A549 (cell line): ENCODE results near the gene RAPGEF5. TPM values are rescaled to one million over a fixed set of nuclear protein-coding genes. Genes with fewer than 3 reads are reported as not detected.

Experiments used
- ATAC-seq, 2 experiments: fragments of 200-7000 bp in 1 of 2; fragments of >200 bp in 1 of 2; cut with Nextera tagmentation in 1 of 2; cut with Tn5 transposase in 1 of 2; 3 replicates each; pipeline versions ENCODE4 v1.8.0 to v1.9.1; 2018 to 2020; ENCODE audit warnings: mild to moderate bottlenecking in 1 of 2, moderate library complexity in 1 of 2
- CTCF ChIA-PET: fragments of 300-600 bp; sonication (Branson Sonifier 250); formaldehyde crosslinking; extraction: SDS; loops from one replicate; lab custom pipeline; 2021; ENCODE audit warnings: antibody characterized with exemption, inconsistent platforms; lab: Yijun Ruan, JAX
- POLR2A ChIA-PET: fragments of 350-600 bp; formaldehyde crosslinking; extraction: SDS; loops from one replicate; lab custom pipeline; 2021; ENCODE audit warnings: antibody characterized with exemption, inconsistent platforms; lab: Yijun Ruan, JAX
- DNase-seq, 2 experiments: peaks; one replicate each; pipeline versions ENCODE4 v3.0.0 to v3.0.0-alpha.2; 2011 to 2016; ENCODE audit warnings: low read depth in 1 of 2, low spot score in 1 of 2
- FAIRE-seq: peaks from 2 replicates; lab custom pipeline; 2011; peaks lifted over from hg19 to GRCh38; lab: Jason Lieb, UNC
- H3K27ac ChIP-seq, 2 experiments: fragments of >200 bp; sonication (Bioruptor Twin); formaldehyde crosslinking; 3 replicates each; pipeline ENCODE4 v1.5.1; 2016 to 2017
- H3K4me1 ChIP-seq: fragments of >200 bp; sonication (Bioruptor Twin); formaldehyde crosslinking; 3 replicates; pipeline ENCODE4 v1.6.1; 2016
- H3K4me2 ChIP-seq: fragments of >200 bp; sonication (Bioruptor Twin); formaldehyde crosslinking; 3 replicates; pipeline ENCODE4 v1.6.1; 2016
- H3K4me3 ChIP-seq: fragments of >200 bp; sonication (Bioruptor Twin); formaldehyde crosslinking; 3 replicates; pipeline ENCODE4 v1.5.1; 2016
- H3K9me3 ChIP-seq: fragments of >200 bp; sonication (Bioruptor Twin); formaldehyde crosslinking; 3 replicates; pipeline ENCODE4 v1.6.1; 2016
- ATOH8 ChIP-seq: fragments of 250-450 bp; sonication (Bioruptor Pico); IDR thresholded peaks from 2 replicates; pipeline ENCODE4 v1.5.0; 2020; ENCODE audit warnings: low read depth, mild to moderate bottlenecking, moderate library complexity
- CHD2 ChIP-seq: fragments of 150-350 bp; IDR thresholded peaks from 2 replicates; pipeline ENCODE4 v1.6.1; 2014; ENCODE audit warnings: low read length; ENCODE audit not compliant: partially characterized antibody
- EHF ChIP-seq: fragments of 250-450 bp; sonication (Bioruptor Pico); IDR thresholded peaks from 2 replicates; pipeline ENCODE4 v1.5.0; 2020; ENCODE audit warnings: mild to moderate bottlenecking
- EHMT2 ChIP-seq: fragments of 200-600 bp; sonication (generic); IDR thresholded peaks from 2 replicates; pipeline ENCODE4 v1.6.1; 2016; ENCODE audit warnings: antibody characterized with exemption, low read depth, mild to moderate bottlenecking, moderate library complexity
- ELK1 ChIP-seq: fragments of 150-350 bp; IDR thresholded peaks from 2 replicates; pipeline ENCODE4 v1.6.1; 2014; ENCODE audit warnings: low read depth, mild to moderate bottlenecking, low read length
- GATA3 ChIP-seq: IDR thresholded peaks from 2 replicates; pipeline ENCODE4 v1.6.1; 2012; ENCODE audit warnings: borderline replicate concordance
- HES2 ChIP-seq: fragments of >200 bp; sonication (Bioruptor Twin); formaldehyde crosslinking; IDR thresholded peaks from 2 replicates; pipeline ENCODE4 v1.6.1; 2016
- HMGXB4 ChIP-seq: fragments of 250-450 bp; sonication (Bioruptor Pico); IDR thresholded peaks from 2 replicates; pipeline ENCODE4 v1.5.0; 2021; ENCODE audit warnings: mild to moderate bottlenecking, moderate library complexity, borderline replicate concordance
- HOXB5 ChIP-seq: fragments of 250-450 bp; sonication (Bioruptor Pico); IDR thresholded peaks from 2 replicates; pipeline ENCODE4 v1.5.0; 2020; ENCODE audit warnings: mild to moderate bottlenecking, moderate library complexity
- JUN ChIP-seq, 2 experiments: fragments of >200 bp; sonication (Bioruptor Twin); formaldehyde crosslinking; IDR thresholded peaks; 2 replicates in 1 of 2; 3 replicates in 1 of 2; pipeline ENCODE4 v1.6.1; 2016 to 2017
- JUNB ChIP-seq: fragments of >200 bp; sonication (Bioruptor Twin); formaldehyde crosslinking; IDR thresholded peaks from 2 replicates; pipeline ENCODE4 v1.6.1; 2016
- KDM1A ChIP-seq: fragments of 200-600 bp; sonication (generic); IDR thresholded peaks from 2 replicates; pipeline ENCODE4 v1.6.1; 2016; ENCODE audit warnings: low read depth, mild to moderate bottlenecking
- KDM5A ChIP-seq: fragments of 200-600 bp; sonication (generic); IDR thresholded peaks from 2 replicates; pipeline ENCODE4 v1.6.1; 2016; ENCODE audit warnings: antibody characterized with exemption, mild to moderate bottlenecking
- MYC ChIP-seq: IDR thresholded peaks from 2 replicates; pipeline ENCODE4 v1.6.1; 2012; ENCODE audit warnings: mild to moderate bottlenecking, inconsistent platforms, low read length, improper control_type of control experiment, borderline replicate concordance
- NFE2L2 ChIP-seq: fragments of 150-350 bp; conservative IDR thresholded peaks from 2 replicates; pipeline ENCODE4 v1.6.1; 2014; ENCODE audit warnings: low read length
- NR3C1 ChIP-seq: fragments of >200 bp; sonication (Bioruptor Twin); formaldehyde crosslinking; IDR thresholded peaks from 3 replicates; pipeline ENCODE4 v1.6.1; 2017
- REST ChIP-seq: fragments of 200-600 bp; sonication (generic); IDR thresholded peaks from 2 replicates; pipeline ENCODE4 v1.6.1; 2016; ENCODE audit warnings: antibody characterized with exemption, mild to moderate bottlenecking, moderate library complexity
- RNF2 ChIP-seq: fragments of 200-600 bp; sonication (generic); IDR thresholded peaks from 2 replicates; pipeline ENCODE4 v1.6.1; 2016; ENCODE audit warnings: low read depth, mild to moderate bottlenecking, antibody characterized with exemption, moderate library complexity, borderline replicate concordance
- TFCP2L1 ChIP-seq: fragments of 250-450 bp; sonication (Bioruptor Pico); IDR thresholded peaks from 2 replicates; pipeline ENCODE4 v1.5.0; 2021; ENCODE audit warnings: mild to moderate bottlenecking
- TP53 ChIP-seq: fragments of 250-450 bp; sonication (Bioruptor Pico); IDR thresholded peaks from 2 replicates; pipeline ENCODE4 v1.5.0; 2021; ENCODE audit warnings: mild to moderate bottlenecking, moderate library complexity
- USF2 ChIP-seq: fragments of 450-650 bp; IDR thresholded peaks from 2 replicates; pipeline ENCODE4 v1.6.1; 2014; ENCODE audit warnings: antibody characterized with exemption
- ZC3H11A ChIP-seq: fragments of 450-650 bp; IDR thresholded peaks from 2 replicates; pipeline ENCODE4 v1.6.1; 2014; ENCODE audit warnings: antibody characterized with exemption, mild to moderate bottlenecking
- WGBS: methylation state at CpG from one replicate; pipeline ENCODE4 v1.1.6; 2017; ENCODE audit errors: missing lambda C conversion rate; 5-methylcytosine and 5-hydroxymethylcytosine counted together
- polyA plus RNA-seq, 4 experiments: library from polyadenylated mRNA; depleted of rRNA in 3 of 4; stranded (reverse); fragments of >200 nt; fragmentation: RNase III in 1 of 4; extraction: RNeasy Plus Mini Kit Qiagen cat#74134 plus additional on column Dnase treatment in 1 of 4; gene quantifications; 2 replicates in 3 of 4; 3 replicates in 1 of 4; pipeline ENCODE4 v1.2.3, GENCODE V29; 2011 to 2017

RAPGEF5 gene
- polyA plus RNA-seq, 2 of the 4 experiments (the other 2 are of a cell fraction) = 0.03 to 0.14 TPM

- POLR2A ChIA-PET = no interaction called here
- no peak for TF ChIP-seq ZC3H11A
- no peak for TF ChIP-seq NFE2L2
- TF ChIP-seq ATOH8 (CRISPR knock-in tag) = no peak
- TF ChIP-seq KDM1A = no peak
- no peak for TF ChIP-seq HES2
- TF ChIP-seq ELK1 = no peak
- TF ChIP-seq CHD2 = no peak
- TF ChIP-seq, all 56 proteins: peak for 0
- Histone ChIP-seq H3K9me3 (no peaks in the 10 kb centered on the region), H3K4me2 (no peak overlapping the region), H3K4me3 (no peak overlapping the region), H3K27ac (no peak overlapping the region), H3K4me1 (no peaks in the 10 kb centered on the region)
- ATAC-seq = no peak
- CTCF ChIA-PET = no interaction called here
- no peak for DNase-seq
- WGBS = 16% methylated on average over 5 of the region's 5 CpGs
- no peak for FAIRE-seq
Measured at GRCh38 chr7:22397981-22398380, 41.0 kb upstream of the RAPGEF5 start.

- TF ChIP-seq MYC (no peak), KDM5A (no peak), JUNB (no peak), REST (no peak), NR3C1 (no peak), GATA3 (no peak), RNF2 (no peak), TFCP2L1 (CRISPR knock-in tag) (no peak), EHF (CRISPR knock-in tag) (no peak), USF2 (no peak), HMGXB4 (CRISPR knock-in tag) (no peak), ZC3H11A (no peak), EHMT2 (no peak), TP53 (CRISPR knock-in tag) (no peak), HOXB5 (CRISPR knock-in tag) (no peak), JUN (IDR thresholded peaks at IDR 0.05) (no peak)
- ChIA-PET POLR2A (no interaction called here), CTCF (no interaction called here)
- ATAC-seq (no peak), DNase-seq (no peak), FAIRE-seq (no peak)
- Histone ChIP-seq H3K9me3 (no peaks in the 10 kb centered on the region), H3K4me1 (no peaks in the 10 kb centered on the region), H3K4me2 (no peak overlapping the region), H3K27ac (no peak overlapping the region), H3K4me3 (no peak overlapping the region)
- WGBS = 29% methylated on average over 5 of the region's 6 CpGs
Measured at GRCh38 chr7:22395222-22395621, 38.3 kb upstream of the RAPGEF5 start.
